ENCODE results near the gene MYL12B. TPM values are rescaled to one million over a fixed set of nuclear protein-coding genes. Genes with fewer than 3 reads are reported as not detected.
"Not testable (repeated sequence)": the region's sequence is repeated elsewhere in the genome, so short reads cannot be mapped to it uniquely, and the experiment has no call there.

The MYL12B gene
- total RNA-seq, 1 experiment from 2014 or later: 607 TPM

- peak; percentile 85 for DNase-seq (ENCODE audit: low read depth)
Measured at GRCh38 chr18:3297025-3297984, 35.4 kb downstream of the MYL12B start.

GRCh38 chr18:3304832-3305231 lies 42.9 kb downstream of the MYL12B start:
- no peak for DNase-seq (ENCODE audit: low read depth)

GRCh38 chr18:3305354-3305762 lies 43.4 kb downstream of the MYL12B start:
- peak; percentile 93 for DNase-seq (ENCODE audit: low read depth)

GRCh38 chr18:3305933-3306332 lies 44.0 kb downstream of the MYL12B start:
- DNase-seq (ENCODE audit: low read depth): peak; percentile 31

GRCh38 chr18:3306391-3306790 lies 44.5 kb downstream of the MYL12B start:
- DNase-seq (ENCODE audit: low read depth): no peak

GRCh38 chr18:3313685-3314084 lies 51.8 kb downstream of the MYL12B start:
- DNase-seq (ENCODE audit: low read depth): no peak

GRCh38 chr18:3315344-3315743 lies 53.4 kb downstream of the MYL12B start:
- DNase-seq (ENCODE audit: low read depth): not testable (repeated sequence)

- no peak for DNase-seq (ENCODE audit: low read depth)
Measured at GRCh38 chr18:3319399-3319798, 57.5 kb downstream of the MYL12B start.

GRCh38 chr18:3319894-3320454 lies 58.0 kb downstream of the MYL12B start:
- no peak for DNase-seq (ENCODE audit: low read depth)

GRCh38 chr18:3321133-3321812 lies 59.3 kb downstream of the MYL12B start:
- peak; percentile 93 for DNase-seq (ENCODE audit: low read depth)

GRCh38 chr18:3323900-3324299 lies 62.0 kb downstream of the MYL12B start:
- peak; percentile 46 for DNase-seq (ENCODE audit: low read depth)

Other genes with a start within 250 kb of the MYL12B start
- gene LPIN2, start 249.0 kb upstream of the MYL12B start, total RNA-seq (2014; rRNA removed; shearing (Covaris generic)): 10.8 and 11.4 TPM in 2 replicates
- 0.10 TPM in 1 of 2 replicates, not detected in the other for gene MYOM1, start 42.2 kb upstream of the MYL12B start, total RNA-seq (2014; rRNA removed; shearing (Covaris generic))
- 656 and 818 TPM in 2 replicates for gene MYL12A, start 14.3 kb upstream of the MYL12B start, total RNA-seq (2014; rRNA removed; shearing (Covaris generic))
- 90.4 and 91.7 TPM in 2 replicates for gene TGIF1, start 188.0 kb downstream of the MYL12B start, total RNA-seq (2014; rRNA removed; shearing (Covaris generic))